HG02973 (cell line): ENCODE measurements around the gene DRAM2.
A peak's percentile ranks its signal among the peaks of the same experiment; 100 is the strongest.

ENCODE experiments used
- ATAC-seq: cut with Tn5 transposase; IDR thresholded peaks from one replicate; pipeline ENCODE4 v1.9.1; 2021; ENCODE audit warnings: moderate library complexity; ENCODE audit not compliant: unreplicated experiment

Gene DRAM2

GRCh38 chr1:111139956-111140679 is at the start of gene DRAM2, which contains the start of gene CEPT1:
Gene DRAM2, minus strand, starts transcription at chr1:111140093. Its CDS starts 8,539 bp downstream, at chr1:111131554.
Gene CEPT1, plus strand, starts transcription at chr1:111140223. Its CDS starts 7,492 bp downstream, at chr1:111147715.
- ATAC-seq = peak; percentile 51

GRCh38 chr1:111184663-111185062 is 44.8 kb upstream of the DRAM2 start:
- no peak for ATAC-seq

- ATAC-seq = no peak
Measured at GRCh38 chr1:111183308-111184069, 43.6 kb upstream of the DRAM2 start.

- ATAC-seq = no peak
Measured at GRCh38 chr1:111182052-111182451, 42.2 kb upstream of the DRAM2 start.

GRCh38 chr1:111179968-111180533 is 40.2 kb upstream of the DRAM2 start:
- no peak for ATAC-seq

- peak; percentile 55 for ATAC-seq
Measured at GRCh38 chr1:111176678-111177077, 36.8 kb upstream of the DRAM2 start.

- no peak for ATAC-seq
Measured at GRCh38 chr1:111175349-111175748, 35.5 kb upstream of the DRAM2 start.

GRCh38 chr1:111174070-111174469 is 34.2 kb upstream of the DRAM2 start:
- ATAC-seq = no peak

GRCh38 chr1:111172463-111172862 is 32.6 kb upstream of the DRAM2 start:
- no peak for ATAC-seq

GRCh38 chr1:111164151-111164550 is 24.3 kb upstream of the DRAM2 start:
- ATAC-seq = no peak

- ATAC-seq = no peak
Measured at GRCh38 chr1:111163363-111163762, 23.5 kb upstream of the DRAM2 start.

- no peak for ATAC-seq
Measured at GRCh38 chr1:111162488-111162880, 22.6 kb upstream of the DRAM2 start.

- no peak for ATAC-seq
Measured at GRCh38 chr1:111161843-111162487, 22.1 kb upstream of the DRAM2 start.

- ATAC-seq = no peak
Measured at GRCh38 chr1:111157431-111157830, 17.5 kb upstream of the DRAM2 start.

GRCh38 chr1:111154021-111154999 is 14.4 kb upstream of the DRAM2 start:
- ATAC-seq = no peak

- ATAC-seq = no peak
Measured at GRCh38 chr1:111151838-111152237, 11.9 kb upstream of the DRAM2 start.

- ATAC-seq = no peak
Measured at GRCh38 chr1:111148376-111148881, 8.5 kb upstream of the DRAM2 start.

- no peak for ATAC-seq
Measured at GRCh38 chr1:111147948-111148347, 8.1 kb upstream of the DRAM2 start.

GRCh38 chr1:111145963-111146768 is 6.3 kb upstream of the DRAM2 start:
- ATAC-seq = no peak
